Right cardiac atrium (tissue), 5 donors: Measurements from ENCODE around the gene UFD1. TPM values are rescaled to one million over a fixed set of nuclear protein-coding genes. Genes with fewer than 3 reads are reported as not detected.

ENCODE experiments used
- ATAC-seq, 2 donors: fragments of 200-7000 bp; cut with Tn5 transposase; one replicate each; pipeline versions ENCODE4 v1.8.0 to v1.9.1; 2020; ENCODE audit warnings: moderate library complexity in 2 of 2, mild to moderate bottlenecking in 1 of 2
- DNase-seq, 3 donors: peaks; one replicate each; pipeline ENCODE4 v3.0.0-alpha.2; 2020
- H3K27ac ChIP-seq: one replicate; pipeline ENCODE4 v1.5.1; 2013; ENCODE audit warnings: mild to moderate bottlenecking, low read length, control low read depth, moderate library complexity
- H3K27me3 ChIP-seq: one replicate; pipeline ENCODE4 v1.6.1; 2013; ENCODE audit not compliant: control insufficient read depth, insufficient read depth
- H3K4me1 ChIP-seq: one replicate; pipeline ENCODE4 v1.6.1; 2013; ENCODE audit warnings: low read length; ENCODE audit not compliant: control insufficient read depth, insufficient read depth
- H3K4me3 ChIP-seq: one replicate; pipeline ENCODE4 v1.5.1; 2013; ENCODE audit warnings: low read length, control low read depth
- H3K9me3 ChIP-seq: one replicate; pipeline ENCODE4 v1.6.1; 2013; ENCODE audit warnings: low read length; ENCODE audit not compliant: control insufficient read depth
- WGBS: extraction: QIAGEN DNeasy Blood & Tissue Kit; methylation state at CpG from one replicate; pipeline ENCODE4 v1.1.7; 2013; 5-methylcytosine and 5-hydroxymethylcytosine counted together
- intact Hi-C, 4 donors: fragments of 100-400 bp; cut with DNase I; formaldehyde crosslinking; loops; one replicate each; pipeline versions ENCODE4 v1.11.0 to v1.14.0; 2022 to 2023
- polyA plus RNA-seq: library from polyadenylated mRNA; stranded (reverse); fragments of 200-250 nt; gene quantifications from one replicate; pipeline ENCODE4 v1.2.3, GENCODE V29; 2013
- total RNA-seq, 4 donors: library from RNA; stranded (reverse); fragmentation: NEBNext Ultra II Directional; extraction: Animal tissue kit (Norgen Biotek cat#: 25700); gene quantifications; one replicate each; pipeline ENCODE4 v1.2.1, GENCODE V29; 2021
- donor health status: healthy with polysubstance abuse.
- donor health status: DM: no; HTN: yes; CAD: no.
- donor health status: DM: no; HTN: no; CAD: no.
- donor health status: DM: no; HTN: yes; CAD: no; lungs with severe emphysema.
- donor health status: DM: yes; HTN: yes; CAD: no.

Gene UFD1
- total and polyA plus RNA-seq, 5 donors = 34.7 to 58.1 (median 44.3) TPM

DNA sequence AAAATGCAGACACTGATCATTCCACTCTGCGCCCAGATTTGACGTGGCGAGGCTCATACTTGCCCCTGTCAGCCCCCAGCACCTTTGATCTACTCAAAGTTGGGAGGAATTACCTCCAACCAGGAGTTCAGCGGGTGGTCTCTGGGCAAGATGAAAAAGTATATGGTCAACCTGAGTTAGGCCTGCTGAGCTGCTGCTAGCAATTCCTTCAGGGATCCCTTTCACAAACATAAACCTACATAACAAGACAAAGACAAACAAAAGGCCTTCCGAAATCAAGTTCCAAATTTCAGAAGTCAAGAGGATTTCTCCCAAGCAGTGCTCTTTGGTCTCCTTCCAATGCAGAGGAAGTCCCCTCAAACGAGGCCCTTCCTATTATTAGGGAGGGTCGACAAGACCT is 24.4 kb upstream of the UFD1 start:
- Histone ChIP-seq H3K4me3 (no peak overlapping the region), H3K9me3 (no peaks in the 10 kb centered on the region), H3K27me3 (no peaks in the 10 kb centered on the region), H3K27ac (no peak overlapping the region), H3K4me1 (no peaks in the 10 kb centered on the region)
- ATAC-seq = no peak
- WGBS = 84% methylated on average over 7 of the region's 7 CpGs
- no peak for DNase-seq
- intact Hi-C loops = no loop called here

DNA sequence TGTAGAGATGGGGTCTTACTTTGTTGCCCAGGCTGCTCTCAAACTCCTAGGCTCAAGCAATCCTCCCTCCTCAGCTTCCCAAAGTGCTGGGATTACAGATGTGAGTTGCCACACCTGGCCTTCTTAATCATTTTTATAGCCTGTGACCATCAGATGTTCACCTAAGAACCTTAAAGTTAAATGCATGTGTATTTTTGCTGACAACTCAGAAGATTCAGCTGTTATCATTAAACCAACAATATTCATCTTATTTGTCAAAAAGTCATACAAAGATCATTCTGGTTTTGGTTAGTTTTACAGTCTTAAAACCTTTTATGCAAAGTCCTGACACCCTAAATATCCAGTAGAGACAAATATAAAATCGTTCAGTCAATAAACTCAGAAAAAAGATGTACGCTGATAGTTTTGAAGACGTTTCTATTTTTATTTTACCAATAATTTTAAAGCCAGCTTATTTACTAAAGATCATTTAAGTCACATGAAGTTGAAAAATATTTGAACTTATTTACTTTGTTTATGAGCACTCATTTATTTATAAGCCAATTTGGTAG is 23.0 kb upstream of the UFD1 start:
- 92% methylated on average over 3 of the region's 3 CpGs for WGBS
- intact Hi-C loops = no loop called here
- ATAC-seq (no peak), DNase-seq (no peak)
- no peaks in the 10 kb centered on the region for H3K9me3 ChIP-seq
- no peaks in the 10 kb centered on the region for H3K4me1 ChIP-seq
- no peak overlapping the region for H3K27ac ChIP-seq
- no peaks in the 10 kb centered on the region for H3K27me3 ChIP-seq
- H3K4me3 ChIP-seq = no peak overlapping the region

DNA sequence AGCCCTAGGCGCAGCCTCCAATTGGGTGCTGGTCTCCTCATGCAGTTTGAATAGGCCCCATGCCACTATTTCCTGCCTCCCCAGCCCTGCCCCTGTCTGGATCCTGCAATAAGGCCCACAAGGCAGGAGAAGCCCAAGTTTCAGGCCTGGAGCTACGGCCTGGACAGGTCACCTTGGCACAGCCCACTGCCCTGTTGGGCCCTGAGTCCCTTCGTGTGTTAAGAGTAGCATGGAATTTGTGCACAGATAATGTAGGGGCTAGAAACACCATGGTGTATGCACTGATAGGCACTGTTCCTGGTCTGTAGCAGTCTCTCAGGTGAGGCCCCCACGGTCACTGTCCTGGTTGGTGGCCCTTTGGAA is 20.9 kb upstream of the UFD1 start:
- ATAC-seq = no peak
- H3K9me3 ChIP-seq = no peaks in the 10 kb centered on the region
- H3K27ac ChIP-seq = no peak overlapping the region
- 96% methylated on average over 4 of the region's 4 CpGs for WGBS
- DNase-seq = no peak
- no peaks in the 10 kb centered on the region for H3K27me3 ChIP-seq
- H3K4me1 ChIP-seq = no peaks in the 10 kb centered on the region
- no peak overlapping the region for H3K4me3 ChIP-seq
- intact Hi-C loops = loop anchor here in 3 of 4 donors (5.0 to 10.0 kb wide), 3 partner anchors 95 to 135 kb away; no protein-coding TSS in a partner anchor

DNA sequence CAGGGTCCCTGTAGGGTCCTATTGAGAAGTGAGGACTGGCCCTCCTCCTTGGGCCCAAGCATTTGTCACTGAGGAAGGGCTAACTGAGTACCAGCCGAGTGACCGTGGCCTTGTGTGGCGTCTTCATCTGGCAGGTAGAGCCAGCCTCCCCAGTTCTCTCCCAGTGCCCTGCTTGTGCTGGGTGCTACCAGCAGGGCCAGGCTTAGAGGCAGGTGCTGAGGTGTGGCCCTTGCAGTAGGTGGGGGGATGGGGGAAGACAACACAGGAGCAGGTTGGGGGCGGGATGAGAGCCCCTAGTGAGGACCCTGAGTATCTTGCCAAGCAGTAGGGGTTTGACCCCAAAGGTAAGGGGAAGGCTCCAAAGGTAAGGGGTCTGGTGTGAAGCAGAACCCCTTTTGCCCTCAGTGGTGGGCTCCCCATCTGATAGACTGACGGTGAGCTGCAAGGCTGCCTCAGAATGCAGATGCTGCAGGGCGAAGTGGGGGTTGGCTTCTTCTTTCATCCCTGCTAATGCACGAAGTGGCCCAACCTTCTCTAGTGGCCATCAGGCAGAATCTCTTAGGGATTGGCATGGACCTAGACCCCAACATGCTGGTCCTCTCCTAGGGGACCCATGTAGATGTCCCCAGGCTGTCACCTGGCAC is 20.4 kb upstream of the UFD1 start:
- ATAC-seq (no peak), DNase-seq (no peak)
- 97% methylated on average over 7 of the region's 7 CpGs for WGBS
- Histone ChIP-seq H3K9me3 (no peaks in the 10 kb centered on the region), H3K27me3 (no peaks in the 10 kb centered on the region), H3K27ac (no peak overlapping the region), H3K4me1 (no peaks in the 10 kb centered on the region), H3K4me3 (no peak overlapping the region)
- intact Hi-C loops = loop anchor here in 3 of 4 donors (5.0 to 10.0 kb wide), 3 partner anchors 95 to 135 kb away; no protein-coding TSS in a partner anchor

DNA sequence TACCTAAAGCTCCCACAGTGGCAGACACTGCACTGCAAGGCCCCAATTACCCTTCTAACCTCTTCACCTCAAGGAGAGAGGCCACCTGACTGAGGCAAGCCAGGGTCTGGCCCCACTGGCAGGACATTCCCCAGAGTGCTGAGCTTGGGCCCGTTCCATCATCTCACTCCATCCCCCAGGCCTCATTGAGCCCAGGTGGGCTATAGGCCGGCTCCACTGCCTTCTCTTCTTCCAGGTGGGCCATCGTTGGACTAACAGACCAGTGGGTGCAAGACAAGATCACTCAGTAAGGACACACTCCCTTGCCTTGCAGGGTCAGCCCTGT is 19.8 kb upstream of the UFD1 start:
- Histone ChIP-seq H3K9me3 (no peaks in the 10 kb centered on the region), H3K4me1 (no peaks in the 10 kb centered on the region), H3K27ac (no peak overlapping the region), H3K27me3 (no peaks in the 10 kb centered on the region), H3K4me3 (no peak overlapping the region)
- DNase-seq = no peak
- intact Hi-C loops = loop anchor here in 3 of 4 donors (5.0 to 10.0 kb wide), 3 partner anchors 96 to 136 kb away; no protein-coding TSS in a partner anchor
- 95% methylated on average over 3 of the region's 3 CpGs for WGBS
- no peak for ATAC-seq

- Histone ChIP-seq H3K9me3 (no peaks in the 10 kb centered on the region), H3K4me1 (no peaks in the 10 kb centered on the region), H3K4me3 (no peak overlapping the region), H3K27me3 (no peaks in the 10 kb centered on the region), H3K27ac (no peak overlapping the region)
- DNase-seq = no peak
- 96% methylated on average over 7 of the region's 7 CpGs for WGBS
- ATAC-seq = no peak
- intact Hi-C loops = loop anchor here in 3 of 4 donors (5.0 to 10.0 kb wide), 3 partner anchors 96 to 136 kb away; no protein-coding TSS in a partner anchor
Measured at GRCh38 chr22:19498154-19498865, 19.3 kb upstream of the UFD1 start.

DNA sequence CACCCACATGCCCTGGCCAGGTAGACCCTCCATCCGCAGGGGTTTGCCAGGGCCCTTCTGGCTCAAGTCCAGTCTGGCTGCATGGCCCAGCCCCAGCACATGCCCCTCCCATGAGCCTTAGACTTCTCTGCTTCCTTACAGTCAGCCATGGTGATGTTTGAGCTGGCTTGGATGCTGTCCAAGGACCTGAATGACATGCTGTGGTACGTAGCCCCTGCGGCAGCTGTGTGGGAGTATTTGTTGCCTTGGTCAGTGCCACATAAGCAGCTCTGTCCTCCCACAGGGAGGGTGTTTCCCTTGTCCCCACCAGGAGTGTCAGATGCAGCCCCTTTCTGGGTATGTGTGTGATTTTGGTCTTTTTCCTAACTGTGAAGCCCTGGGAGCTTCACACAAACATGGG is 18.3 kb upstream of the UFD1 start:
- intact Hi-C loops = loop anchor here in 3 of 4 donors (5.0 to 10.0 kb wide), 3 partner anchors 98 to 138 kb away; no protein-coding TSS in a partner anchor
- no peak for DNase-seq
- ATAC-seq = peak in 1 of 2 donors; percentile 11

GRCh38 chr22:19496324-19496630 is 17.3 kb upstream of the UFD1 start:
- Histone ChIP-seq H3K27me3 (no peaks in the 10 kb centered on the region), H3K27ac (no peak overlapping the region), H3K9me3 (no peaks in the 10 kb centered on the region), H3K4me1 (no peaks in the 10 kb centered on the region), H3K4me3 (no peak overlapping the region)
- no peak for DNase-seq
- ATAC-seq = no peak
- intact Hi-C loops = loop anchor here in 3 of 4 donors (5.0 to 10.0 kb wide), 3 partner anchors 99 to 139 kb away; no protein-coding TSS in a partner anchor
- 94% methylated on average over 3 of the region's 3 CpGs for WGBS

More for the DNA sequence above, 18.3 kb upstream of the UFD1 start:
- Histone ChIP-seq H3K9me3 (no peaks in the 10 kb centered on the region), H3K4me3 (no peak overlapping the region), H3K4me1 (no peaks in the 10 kb centered on the region), H3K27me3 (no peaks in the 10 kb centered on the region), H3K27ac (no peak overlapping the region)
- WGBS = 42% methylated on average over 3 of the region's 3 CpGs

DNA sequence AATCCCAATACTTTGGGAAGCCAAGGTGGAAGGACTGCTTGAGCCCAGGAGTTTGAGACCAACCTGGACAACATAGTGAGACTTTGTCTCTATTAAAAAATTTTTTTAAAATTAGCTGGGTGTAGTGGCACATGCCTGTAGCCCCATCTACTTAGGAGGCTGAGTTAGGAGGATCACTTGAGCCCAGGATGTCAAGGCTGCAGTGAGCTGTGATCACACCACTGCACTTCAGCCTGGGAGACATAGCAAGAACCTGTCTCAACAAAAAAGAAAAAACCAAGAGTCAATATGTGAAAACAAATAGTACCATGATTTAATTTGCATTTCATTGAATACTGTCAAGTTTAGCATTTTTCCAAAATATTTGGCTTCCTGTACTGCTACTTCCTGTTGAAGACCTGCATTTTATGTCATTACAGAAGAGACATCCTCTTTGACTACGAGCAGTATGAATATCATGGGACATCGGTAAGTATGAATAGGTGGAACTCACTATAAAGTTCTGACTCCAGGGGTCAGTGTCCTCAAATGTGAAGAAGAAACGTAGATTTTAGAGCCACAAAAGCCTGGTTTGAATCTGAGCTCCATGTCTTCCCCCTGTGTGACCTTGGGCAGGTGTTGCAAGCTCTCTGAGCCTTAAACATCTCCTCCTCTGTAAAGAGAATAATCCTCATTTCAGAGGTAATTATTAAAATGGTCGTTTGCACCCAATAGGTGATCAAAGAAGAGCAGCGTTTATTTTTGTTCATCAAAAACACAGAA is 16.8 kb upstream of the UFD1 start:
- H3K27ac ChIP-seq = no peak overlapping the region
- no peak for ATAC-seq
- no peak overlapping the region for H3K4me3 ChIP-seq
- no peaks in the 10 kb centered on the region for H3K9me3 ChIP-seq
- no peak for DNase-seq
- WGBS = 66% methylated on average over 5 of the region's 5 CpGs
- H3K27me3 ChIP-seq = no peaks in the 10 kb centered on the region
- no peaks in the 10 kb centered on the region for H3K4me1 ChIP-seq
- intact Hi-C loops = loop anchor here in 3 of 4 donors (5.0 to 10.0 kb wide), 3 partner anchors 99 to 139 kb away; no protein-coding TSS in a partner anchor

DNA sequence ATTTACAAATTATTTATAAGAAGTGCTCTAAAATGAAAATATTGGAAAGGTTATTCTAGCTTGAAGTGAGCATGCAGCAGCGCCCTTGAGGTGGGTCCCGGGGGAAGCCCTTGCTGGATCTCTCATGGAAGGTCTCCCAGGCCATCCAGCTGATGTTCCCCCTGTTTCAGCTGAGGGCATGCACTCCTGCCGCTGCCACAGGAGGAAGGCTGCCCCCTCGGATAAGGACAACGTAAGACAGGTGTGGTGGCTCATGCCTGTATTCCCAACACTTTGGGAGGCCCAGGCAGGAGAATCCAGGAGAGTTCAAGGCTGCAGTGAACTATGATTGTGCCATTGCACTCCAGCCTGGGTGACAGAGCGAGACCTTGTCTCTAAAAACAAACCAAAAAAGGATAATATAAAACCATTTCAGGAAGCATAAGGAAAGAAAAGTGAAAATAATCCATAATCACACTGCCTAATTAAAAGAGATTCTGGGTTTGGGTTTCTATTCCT is 15.7 kb upstream of the UFD1 start:
- Histone ChIP-seq H3K4me1 (no peaks in the 10 kb centered on the region), H3K4me3 (no peak overlapping the region), H3K9me3 (no peaks in the 10 kb centered on the region), H3K27me3 (no peaks in the 10 kb centered on the region), H3K27ac (no peak overlapping the region)
- ATAC-seq = no peak
- intact Hi-C loops = loop anchor here (5.0 to 10.0 kb wide), 3 partner anchors 100 to 140 kb away; no protein-coding TSS in a partner anchor
- WGBS = 95% methylated on average over 6 of the region's 6 CpGs
- DNase-seq = no peak
